Caco-2 (cell line): ENCODE measurements around the gene RUFY1. TPM values are rescaled to one million over a fixed set of nuclear protein-coding genes. Genes with fewer than 3 reads are reported as not detected.
"Not testable (repeated sequence)": the region's sequence is repeated elsewhere in the genome, so short reads cannot be mapped to it uniquely, and the experiment has no call there.

Experiments used
- BruUV-seq: library from RNA; stranded (reverse); fragments of 400-500 nt; replicated peaks from 2 replicates; lab custom pipeline; 2021; lab: Mats Ljungman, UMichigan
- CTCF ChIA-PET: fragments of 300-600 bp; sonication (Branson Sonifier 250); formaldehyde crosslinking; loops from one replicate; lab custom pipeline; 2022; ENCODE audit warnings: antibody characterized with exemption; lab: Charles Lee
- POLR2A ChIA-PET: fragments of 300-600 bp; sonication (Branson Sonifier 250); formaldehyde crosslinking; loops from one replicate; lab custom pipeline; 2022; ENCODE audit warnings: antibody characterized with exemption; lab: Charles Lee
- DNase-seq, 2 experiments: peaks; one replicate each; pipeline versions ENCODE4 v3.0.0 to v3.0.0-alpha.2; 2020 to 2022
- H3K27me3 ChIP-seq: replicated peaks from 2 replicates; pipeline ENCODE4 v1.6.0; 2011; ENCODE audit warnings: low read length; ENCODE audit not compliant: control insufficient read depth, insufficient read depth
- H3K36me3 ChIP-seq: 2 replicates; pipeline ENCODE4 v1.5.1; 2011; ENCODE audit warnings: low read length; ENCODE audit not compliant: control insufficient read depth, insufficient read depth
- H3K4me1 ChIP-seq: fragments of 250-450 bp; sonication (Bioruptor Pico); 2 replicates; pipeline ENCODE4 v1.5.1; 2020; ENCODE audit warnings: mild to moderate bottlenecking
- H3K4me3 ChIP-seq: 2 replicates; pipeline ENCODE4 v1.5.1; 2011; ENCODE audit warnings: low read depth, mild to moderate bottlenecking, control low read depth, low read length
- H3K9me3 ChIP-seq: fragments of 250-450 bp; sonication (Bioruptor Pico); 2 replicates; pipeline ENCODE4 v1.5.1; 2020; ENCODE audit warnings: mild to moderate bottlenecking, moderate library complexity
- H3K27ac Mint-ChIP-seq: one replicate; pipeline ENCODE4 v1.8.0; 2022; ENCODE audit warnings: mixed read lengths; ENCODE audit not compliant: unreplicated experiment
- H3K27me3 Mint-ChIP-seq: one replicate; pipeline ENCODE4 v1.8.0; 2022; ENCODE audit warnings: mixed read lengths; ENCODE audit not compliant: insufficient read depth, unreplicated experiment
- H3K36me3 Mint-ChIP-seq: one replicate; pipeline ENCODE4 v1.8.0; 2022; ENCODE audit warnings: mild to moderate bottlenecking, mixed read lengths; ENCODE audit not compliant: insufficient read depth, unreplicated experiment
- H3K4me1 Mint-ChIP-seq: one replicate; pipeline ENCODE4 v1.8.0; 2022; ENCODE audit warnings: low read depth, mixed read lengths; ENCODE audit not compliant: unreplicated experiment
- H3K4me3 Mint-ChIP-seq: one replicate; pipeline ENCODE4 v1.8.0; 2022; ENCODE audit warnings: mild to moderate bottlenecking, moderate library complexity, mixed read lengths; ENCODE audit not compliant: unreplicated experiment
- H3K9me3 Mint-ChIP-seq: one replicate; pipeline ENCODE4 v1.8.0; 2022; ENCODE audit warnings: mixed read lengths; ENCODE audit not compliant: unreplicated experiment
- CTCF ChIP-seq, 2 experiments: fragments of 200-600 bp in 1 of 2; IDR thresholded peaks; 1 replicate in 1 of 2; 2 replicates in 1 of 2; pipeline versions ENCODE4 v1.5.1 to v1.8.0; 2011 to 2022; ENCODE audit warnings: antibody characterized with exemption in 1 of 2, control low read depth in 1 of 2, inconsistent platforms in 1 of 2, low read depth in 1 of 2, low read length in 1 of 2, mild to moderate bottlenecking in 1 of 2, moderate library complexity in 1 of 2; ENCODE audit not compliant: insufficient read depth in 1 of 2, severe bottlenecking in 1 of 2, unreplicated experiment in 1 of 2
- intact Hi-C: fragments of 100-400 bp; cut with micrococcal nuclease; formaldehyde crosslinking; loops from one replicate; pipeline ENCODE4 v1.10.0; 2022; ENCODE audit not compliant: unreplicated experiment
- total RNA-seq: library from RNA; stranded (reverse); gene quantifications from 2 replicates; pipeline ENCODE4 v1.2.3, GENCODE V29; 2022

RUFY1 gene
- total RNA-seq, 1 experiment from 2014 or later, result 36.3 TPM

GRCh38 chr5:179542170-179542569 is 8.2 kb upstream of the RUFY1 start:
- H3K36me3 ChIP-seq, result no peaks in the 10 kb centered on the region
- Mint-ChIP-seq H3K4me3 (no peak overlapping the region), H3K4me1 (no peaks in the 10 kb centered on the region), H3K27me3 (no peaks in the 10 kb centered on the region), H3K27ac (no peak overlapping the region), H3K9me3 (no peaks in the 10 kb centered on the region), H3K36me3 (no peaks in the 10 kb centered on the region)
- no peaks in the 10 kb centered on the region for H3K9me3 ChIP-seq
- H3K27me3 ChIP-seq, result no peaks in the 10 kb centered on the region
- no peak for TF ChIP-seq CTCF (IDR thresholded peaks at IDR 0.05; ENCODE audit: insufficient read depth in 1 of 2, low read depth in 1 of 2, low read length in 1 of 2, severe bottlenecking in 1 of 2, unreplicated experiment in 1 of 2)
- no peak for DNase-seq
- intact Hi-C loops, result no loop called here
- ChIA-PET POLR2A (no interaction called here), CTCF (no interaction called here)
- H3K4me3 ChIP-seq, result no peak overlapping the region
- no TSS peak for BruUV-seq
- H3K4me1 ChIP-seq, result no peaks in the 10 kb centered on the region

GRCh38 chr5:179543275-179543674 is 7.1 kb upstream of the RUFY1 start:
- H3K27me3 Mint-ChIP-seq, H3K27me3 ChIP-seq, H3K4me1 ChIP-seq, H3K4me1 Mint-ChIP-seq, H3K9me3 Mint-ChIP-seq, POLR2A ChIA-PET, intact Hi-C loops, H3K36me3 ChIP-seq, H3K4me3 Mint-ChIP-seq, H3K27ac Mint-ChIP-seq, BruUV-seq, DNase-seq, H3K9me3 ChIP-seq, H3K4me3 ChIP-seq, CTCF ChIA-PET, H3K36me3 Mint-ChIP-seq: not testable (repeated sequence)

- ChIA-PET CTCF (no interaction called here), POLR2A (no interaction called here)
- Histone ChIP-seq H3K4me1 (peaks cover 15% of the 10 kb centered on the region; the same call in 1 of the 2 replicates), H3K9me3 (no peaks in the 10 kb centered on the region), H3K27me3 (no peaks in the 10 kb centered on the region), H3K36me3 (no peaks in the 10 kb centered on the region), H3K4me3 (no peak overlapping the region)
- intact Hi-C loops, result no loop called here
- no peak for TF ChIP-seq CTCF (IDR thresholded peaks at IDR 0.05; ENCODE audit: insufficient read depth in 1 of 2, low read depth in 1 of 2, low read length in 1 of 2, severe bottlenecking in 1 of 2, unreplicated experiment in 1 of 2)
- Mint-ChIP-seq H3K4me1 (peaks cover 5% of the 10 kb centered on the region), H3K36me3 (peaks cover 36% of the 10 kb centered on the region), H3K4me3 (no peak overlapping the region), H3K27ac (no peak overlapping the region), H3K27me3 (no peaks in the 10 kb centered on the region), H3K9me3 (no peaks in the 10 kb centered on the region)
- BruUV-seq, result no TSS peak
- DNase-seq, result no peak
Measured at GRCh38 chr5:179553006-179553405, 2.7 kb downstream of the RUFY1 start.

- Mint-ChIP-seq H3K27me3 (no peaks in the 10 kb centered on the region), H3K27ac (no peak overlapping the region), H3K36me3 (peaks cover 42% of the 10 kb centered on the region), H3K4me3 (no peak overlapping the region), H3K9me3 (no peaks in the 10 kb centered on the region), H3K4me1 (peaks cover 12% of the 10 kb centered on the region)
- Histone ChIP-seq H3K4me1 (peaks cover 11% of the 10 kb centered on the region; the same call in 1 of the 2 replicates), H3K36me3 (no peaks in the 10 kb centered on the region), H3K27me3 (no peaks in the 10 kb centered on the region), H3K4me3 (no peak overlapping the region), H3K9me3 (no peaks in the 10 kb centered on the region)
- intact Hi-C loops, result no loop called here
- no peak for DNase-seq
- no TSS peak for BruUV-seq
- TF ChIP-seq CTCF (IDR thresholded peaks at IDR 0.05; ENCODE audit: insufficient read depth in 1 of 2, low read depth in 1 of 2, low read length in 1 of 2, severe bottlenecking in 1 of 2, unreplicated experiment in 1 of 2), result no peak
- CTCF ChIA-PET, result no interaction called here
- POLR2A ChIA-PET, result interaction anchor here (0.7 kb wide), 1 partner anchor 16 kb away, joined by 3 read pairs; no protein-coding TSS in a partner anchor
Measured at GRCh38 chr5:179553875-179554274, 3.5 kb downstream of the RUFY1 start.
